ENCODE measurements around the gene GPR152. TPM values are rescaled to one million over a fixed set of nuclear protein-coding genes. Genes with fewer than 3 reads are reported as not detected.

GPR152 gene
- total RNA-seq, 4 donors from 2014 or later: not detected

- intact Hi-C loops (cut with DNase I; ENCODE audit: low total_unique reads): no loop called here
- H3K4me3 ChIP-seq (ENCODE audit: low read depth, poor library complexity, severe bottlenecking): no peak overlapping the region
- WGBS, 2 donors: 80 to 88% methylated on average over 8 of the region's 8 CpGs
- DNase-seq (ENCODE audit: low spot score in 2 of 2): no peak
- no peak for TF ChIP-seq POLR2A (IDR thresholded peaks at IDR 0.05)
- TF ChIP-seq, protein P1, sequence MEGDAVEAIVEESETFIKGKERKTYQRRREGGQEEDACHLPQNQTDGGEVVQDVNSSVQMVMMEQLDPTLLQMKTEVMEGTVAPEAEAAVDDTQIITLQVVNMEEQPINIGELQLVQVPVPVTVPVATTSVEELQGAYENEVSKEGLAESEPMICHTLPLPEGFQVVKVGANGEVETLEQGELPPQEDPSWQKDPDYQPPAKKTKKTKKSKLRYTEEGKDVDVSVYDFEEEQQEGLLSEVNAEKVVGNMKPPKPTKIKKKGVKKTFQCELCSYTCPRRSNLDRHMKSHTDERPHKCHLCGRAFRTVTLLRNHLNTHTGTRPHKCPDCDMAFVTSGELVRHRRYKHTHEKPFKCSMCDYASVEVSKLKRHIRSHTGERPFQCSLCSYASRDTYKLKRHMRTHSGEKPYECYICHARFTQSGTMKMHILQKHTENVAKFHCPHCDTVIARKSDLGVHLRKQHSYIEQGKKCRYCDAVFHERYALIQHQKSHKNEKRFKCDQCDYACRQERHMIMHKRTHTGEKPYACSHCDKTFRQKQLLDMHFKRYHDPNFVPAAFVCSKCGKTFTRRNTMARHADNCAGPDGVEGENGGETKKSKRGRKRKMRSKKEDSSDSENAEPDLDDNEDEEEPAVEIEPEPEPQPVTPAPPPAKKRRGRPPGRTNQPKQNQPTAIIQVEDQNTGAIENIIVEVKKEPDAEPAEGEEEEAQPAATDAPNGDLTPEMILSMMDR (IDR thresholded peaks at IDR 0.05): no peak
Measured at GRCh38 chr11:67470337-67471002, 17.9 kb upstream of the GPR152 start.

DNA sequence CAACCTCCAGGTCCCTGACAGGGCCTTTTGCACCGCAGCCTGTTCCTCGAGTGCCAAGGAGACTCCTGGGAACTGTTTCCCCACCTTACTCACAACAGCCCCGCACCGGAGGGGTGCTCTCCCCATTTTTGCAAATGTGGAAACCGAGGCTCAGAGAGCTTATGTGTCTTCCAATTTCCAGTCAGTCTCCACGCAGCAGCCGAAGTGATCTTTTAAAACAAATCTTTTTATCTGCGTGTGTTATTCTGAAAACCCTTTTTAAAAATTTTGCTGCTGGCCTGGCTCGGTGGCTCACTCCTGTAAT lies 16.9 kb upstream of the GPR152 start:
- H3K4me3 ChIP-seq (ENCODE audit: low read depth, poor library complexity, severe bottlenecking): peak overlapping the region; percentile 33
- 4 to 11% methylated on average over 9 of the region's 9 CpGs for WGBS, 2 donors
- intact Hi-C loops (cut with DNase I; ENCODE audit: low total_unique reads): no loop called here
- DNase-seq (ENCODE audit: low spot score in 2 of 2): no peak
- TF ChIP-seq, protein P1 (IDR thresholded peaks at IDR 0.05): no peak
- TF ChIP-seq POLR2A (IDR thresholded peaks at IDR 0.05): no peak

DNA sequence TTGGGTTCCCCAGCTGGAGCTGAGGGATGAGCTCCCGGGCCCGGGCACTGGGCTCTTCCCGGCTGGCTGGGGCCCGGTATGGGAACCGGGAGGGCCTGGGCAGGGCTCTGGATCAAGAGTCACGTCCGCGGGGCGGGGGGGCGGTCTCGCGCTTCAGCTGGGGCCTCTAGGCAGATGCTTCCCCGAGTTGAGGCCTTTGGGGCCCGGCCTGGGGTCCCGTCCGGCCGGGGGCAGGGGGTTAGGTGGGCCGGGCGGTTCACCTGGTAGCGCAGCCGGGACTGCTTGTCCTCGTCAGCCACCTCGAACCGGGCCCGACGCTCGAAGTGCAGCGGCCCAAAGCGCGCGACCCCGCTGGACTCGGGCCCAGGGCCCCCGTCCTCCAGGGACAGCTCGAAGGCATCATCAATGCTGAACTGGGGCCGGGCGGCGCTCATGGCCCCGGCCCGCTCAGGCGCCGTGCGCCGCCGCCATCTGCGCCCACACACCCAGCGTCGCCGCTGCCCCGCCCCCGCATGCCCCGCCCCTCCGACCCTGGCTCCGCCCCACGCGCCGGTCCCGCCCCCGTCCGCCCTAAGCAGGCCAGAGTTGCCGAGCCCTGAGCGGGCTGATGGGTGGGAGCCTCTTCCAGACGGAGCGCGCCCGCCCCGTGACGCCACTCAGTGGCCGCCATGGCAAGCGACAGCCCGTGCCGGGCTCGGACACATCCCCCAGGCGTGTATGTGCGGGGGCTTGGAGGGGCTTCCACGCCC lies 16.4 kb upstream of the GPR152 start, which contains the start of gene TMEM134:
TMEM134 (minus strand) TSS at position 493 of the 749 bp plus-strand sequence; CDS start at position 434, 59 bp downstream.
- intact Hi-C loops (cut with DNase I; ENCODE audit: low total_unique reads): no loop called here
- TF ChIP-seq, protein P1 (IDR thresholded peaks at IDR 0.05): peak in 1 of 3 donors; percentile 49
- TF ChIP-seq POLR2A (IDR thresholded peaks at IDR 0.05): peak in 1 of 2 donors; percentile 10
- 0% methylated on average over 21 to 33 of the region's 76 CpGs for WGBS, 2 donors
- H3K4me3 ChIP-seq (ENCODE audit: low read depth, poor library complexity, severe bottlenecking): peak within 1 kb of the TSS; percentile 76
- peak; percentile 88 to 98 for DNase-seq (ENCODE audit: low spot score in 2 of 2)

DNA sequence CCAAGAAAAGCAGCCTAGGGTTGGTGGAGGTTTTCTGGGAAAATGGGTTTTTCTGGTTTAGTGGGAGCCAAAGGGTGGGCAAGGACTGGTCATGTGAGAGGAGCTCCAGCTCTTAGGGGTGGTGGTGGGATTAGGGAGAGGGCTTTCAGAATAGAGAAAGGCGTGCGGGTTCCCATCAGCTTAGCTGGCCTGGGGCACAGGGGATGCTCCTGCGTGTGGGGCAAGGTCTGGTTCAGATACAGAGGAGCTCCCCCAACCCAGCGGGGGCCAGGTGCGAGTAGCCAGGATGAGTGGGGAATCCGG lies 15.9 kb upstream of the GPR152 start:
- no peak for TF ChIP-seq POLR2A (IDR thresholded peaks at IDR 0.05)
- TF ChIP-seq, protein P1 (IDR thresholded peaks at IDR 0.05): no peak
- intact Hi-C loops (cut with DNase I; ENCODE audit: low total_unique reads): no loop called here

GRCh38 chr11:67468056-67468455 lies 15.5 kb upstream of the GPR152 start:
- intact Hi-C loops (cut with DNase I; ENCODE audit: low total_unique reads): no loop called here
- H3K4me3 ChIP-seq (ENCODE audit: low read depth, poor library complexity, severe bottlenecking): peak overlapping the region; percentile 76
- TF ChIP-seq POLR2A (IDR thresholded peaks at IDR 0.05): no peak
- TF ChIP-seq, protein P1 (IDR thresholded peaks at IDR 0.05): no peak
- peak; percentile 86 to 95 for DNase-seq (ENCODE audit: low spot score in 2 of 2)
- WGBS, 2 donors: 8 to 17% methylated on average over 5 of the region's 5 CpGs

More for the DNA sequence above, 15.9 kb upstream of the GPR152 start:
- H3K4me3 ChIP-seq (ENCODE audit: low read depth, poor library complexity, severe bottlenecking): peak overlapping the region; percentile 76
- 0% methylated on average over 6 of the region's 6 CpGs for WGBS, 2 donors
- no peak for DNase-seq (ENCODE audit: low spot score in 2 of 2)
